ENCODE results near the gene KCNB1.

Gene KCNB1

DNA sequence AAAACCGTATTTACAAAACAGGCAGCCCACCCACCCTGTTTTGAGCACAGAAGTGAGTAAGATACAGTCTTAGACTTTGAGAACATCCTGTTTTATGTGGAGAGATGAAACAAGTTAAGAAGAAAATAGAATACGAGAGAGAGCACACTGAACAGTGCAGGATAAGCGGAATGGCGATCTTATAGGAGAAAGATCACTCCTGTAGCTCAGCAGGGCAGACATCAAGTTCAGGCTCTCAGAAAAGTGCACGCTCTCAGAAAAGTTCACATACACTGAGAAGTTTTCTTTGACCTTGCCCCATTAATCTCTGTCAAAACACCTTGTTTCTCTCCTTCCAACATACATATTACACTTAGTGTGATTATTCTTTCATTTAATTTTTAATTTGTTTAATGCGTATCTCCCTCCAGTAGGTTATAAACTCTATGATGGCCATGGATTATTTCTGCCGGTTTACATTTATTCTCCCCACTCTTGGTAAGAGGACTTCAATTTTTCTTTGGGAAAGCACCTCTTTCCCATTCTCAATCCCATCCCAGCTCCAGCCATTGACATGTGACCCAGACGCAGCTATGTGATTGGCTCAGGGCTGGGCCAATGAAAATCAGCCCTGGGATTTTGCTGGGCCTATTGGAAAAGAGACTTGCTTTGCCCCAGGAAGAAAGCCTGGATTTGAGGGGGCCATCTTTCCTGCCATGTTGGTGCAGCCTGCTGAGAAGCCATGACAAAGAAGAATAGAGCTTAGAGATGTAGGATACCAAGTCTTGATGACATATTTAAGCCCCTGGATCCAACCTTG lies 16.2 kb downstream of the KCNB1 start:
- DNase-seq: no peak

DNA sequence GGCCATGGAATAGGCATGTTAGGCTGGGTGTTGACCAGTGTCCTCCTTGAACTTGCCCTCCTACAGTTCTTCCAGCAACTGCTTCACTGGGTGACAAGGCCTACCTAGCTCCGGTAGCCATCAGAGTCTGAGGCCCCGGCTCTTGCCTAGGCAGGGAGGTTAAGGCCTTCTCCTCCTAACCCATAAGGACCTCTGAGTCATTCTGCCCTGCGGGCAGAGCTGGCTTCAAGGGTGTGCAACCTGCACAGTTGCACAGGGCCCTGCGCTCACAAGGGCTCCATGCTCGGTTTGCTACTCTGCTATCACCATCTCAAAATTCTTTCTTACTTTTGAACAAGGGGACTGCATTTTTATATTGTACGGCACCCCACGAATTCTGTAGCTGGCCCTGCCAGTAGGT lies 17.9 kb downstream of the KCNB1 start:
- no peak for DNase-seq

DNA sequence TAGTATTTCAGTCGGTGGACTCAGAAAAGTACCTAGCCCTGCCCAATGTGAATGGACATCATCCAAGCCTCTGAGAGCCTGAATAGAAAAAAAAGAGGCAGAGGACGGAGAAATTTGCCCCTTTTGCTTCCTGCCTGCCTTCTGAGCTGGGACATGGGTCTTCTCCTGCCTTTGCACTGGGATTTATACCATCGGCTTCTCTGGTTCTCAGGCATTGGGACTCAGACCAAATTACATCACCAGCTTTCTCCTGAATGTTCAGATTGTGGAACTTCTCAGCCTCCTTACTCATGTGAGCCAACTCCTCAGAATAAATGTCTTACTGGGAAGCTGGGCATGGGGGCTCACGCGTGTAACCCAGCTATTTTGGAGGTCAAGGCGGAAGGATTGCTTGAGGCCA lies 19.8 kb downstream of the KCNB1 start:
- DNase-seq: no peak

DNA sequence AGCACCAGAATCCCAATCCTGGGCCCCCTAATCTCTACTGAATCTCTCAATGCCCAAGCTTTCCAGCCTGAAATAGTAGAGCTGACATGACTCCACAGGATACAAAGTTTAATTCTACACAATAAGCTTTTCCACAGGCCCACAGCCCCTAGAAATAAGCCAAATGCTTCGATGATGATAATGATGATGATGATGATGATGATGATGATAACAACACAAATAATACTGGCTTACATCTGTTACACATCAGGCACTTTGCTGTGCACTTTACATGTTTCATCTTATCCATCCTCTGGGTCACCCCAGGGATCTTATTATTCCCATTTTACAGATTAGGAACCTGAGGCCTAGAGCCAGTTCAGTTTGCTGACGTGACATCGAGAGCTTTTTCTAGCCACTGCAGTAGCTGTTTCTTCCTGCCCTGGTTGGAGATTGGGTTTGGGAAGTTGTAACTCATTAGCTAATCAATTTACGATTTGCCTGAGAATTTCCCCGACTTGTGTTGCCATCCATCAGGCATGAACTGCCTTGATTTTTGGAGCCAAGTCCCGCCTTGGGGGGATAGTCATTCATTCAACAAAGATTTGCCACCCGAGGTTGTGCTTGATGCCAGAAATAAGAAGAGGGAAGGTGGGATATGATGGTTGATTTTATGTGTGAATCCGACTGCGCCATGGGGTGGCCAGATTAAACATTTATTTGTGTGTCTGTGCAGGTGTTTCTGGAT lies 20.4 kb downstream of the KCNB1 start:
- DNase-seq: no peak

DNA sequence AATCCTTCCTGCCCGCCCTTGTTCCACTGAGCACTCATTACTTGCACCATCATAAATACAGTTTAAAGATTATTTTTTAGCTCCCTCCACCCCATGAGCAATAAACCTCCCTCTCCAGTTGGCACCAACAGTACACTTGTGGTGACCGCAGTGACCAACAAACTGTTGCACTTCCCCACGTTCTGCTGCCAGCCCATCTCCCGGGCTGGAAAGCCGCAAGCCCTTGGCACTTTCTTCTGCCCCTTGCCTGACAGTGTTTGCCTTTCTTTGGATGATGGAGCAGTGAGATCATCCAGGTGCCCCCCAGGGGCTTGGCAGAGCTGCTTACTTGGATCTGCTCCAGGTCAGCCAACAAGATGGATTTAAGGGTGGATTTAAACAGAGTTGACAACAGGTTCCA lies 21.6 kb downstream of the KCNB1 start:
- DNase-seq: no peak

DNA sequence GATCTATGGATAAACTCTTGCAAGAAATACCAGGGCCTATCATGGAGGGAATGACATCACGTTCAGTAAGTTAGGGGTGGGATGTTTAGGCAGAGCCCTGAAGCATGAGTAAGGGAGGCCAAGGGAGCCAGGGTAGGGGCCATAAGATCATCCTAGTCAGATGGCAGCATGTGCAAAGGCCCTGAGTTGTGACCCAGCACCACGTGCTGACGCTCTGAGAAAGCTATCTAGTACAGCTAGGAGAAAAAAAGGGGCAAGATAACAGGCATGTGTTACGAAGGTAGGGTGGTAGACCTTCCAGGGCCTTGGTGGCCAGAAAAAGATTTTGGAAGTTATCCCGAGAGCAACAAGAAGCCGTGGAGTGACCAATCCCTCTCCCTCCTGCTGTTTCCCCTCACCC lies 22.3 kb downstream of the KCNB1 start:
- DNase-seq: no peak

DNA sequence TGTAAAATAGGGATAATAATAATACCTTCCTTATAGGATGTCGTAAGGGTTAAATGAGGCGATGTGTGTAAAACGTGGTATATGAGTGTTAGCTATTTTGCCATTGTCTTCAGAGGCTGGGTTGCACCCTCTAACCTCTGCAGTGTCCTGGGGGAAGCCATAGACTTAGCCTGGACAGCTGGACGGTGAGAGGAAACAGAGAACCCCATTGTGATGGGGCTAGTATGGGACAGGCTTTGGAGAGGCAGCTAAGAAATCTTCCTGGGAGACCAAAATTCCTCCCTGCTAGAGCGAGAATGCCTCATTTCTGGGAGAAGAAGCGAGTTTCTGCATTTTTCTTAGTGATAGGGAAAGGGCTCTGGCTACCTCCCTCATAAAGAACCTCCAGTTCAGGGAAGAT lies 22.8 kb downstream of the KCNB1 start:
- no peak for DNase-seq

DNA sequence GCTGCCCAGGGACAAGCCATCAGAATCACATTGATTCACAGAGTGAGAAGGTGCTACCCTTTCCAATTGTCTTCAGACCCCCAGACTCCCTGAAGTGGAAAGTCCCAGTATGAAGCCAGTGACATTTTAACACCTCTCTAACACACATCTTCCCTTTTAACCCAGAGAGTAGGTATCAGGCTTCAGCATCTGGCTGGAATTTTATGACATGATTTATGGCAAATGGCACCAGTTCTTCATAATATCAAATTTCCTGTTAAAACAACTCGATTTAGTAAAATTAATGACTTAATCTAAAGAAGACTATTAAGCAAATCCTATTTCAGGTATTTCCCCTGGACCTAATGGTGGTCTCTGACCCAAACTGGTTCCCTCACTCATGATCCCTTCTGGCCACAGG lies 25.0 kb downstream of the KCNB1 start:
- DNase-seq: no peak

DNA sequence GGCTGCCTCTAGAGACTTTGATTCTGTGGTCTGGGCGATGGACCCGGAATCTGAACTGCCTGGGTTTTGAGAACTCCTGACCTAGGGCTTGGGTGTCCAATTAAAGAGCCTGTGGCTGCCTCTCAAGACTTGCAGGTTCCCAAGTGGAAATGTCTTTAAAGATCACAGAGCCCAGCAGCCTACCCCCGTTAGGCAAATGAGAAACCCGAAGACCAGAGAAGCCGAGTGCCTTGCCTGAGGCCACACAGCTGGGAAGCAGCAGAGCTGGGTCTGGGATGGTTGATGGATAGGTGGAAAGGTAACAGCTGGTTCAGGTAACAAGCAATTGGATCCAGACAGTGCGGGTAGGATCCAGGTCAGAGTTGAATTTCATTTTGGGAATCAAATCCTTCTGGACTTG lies 25.8 kb downstream of the KCNB1 start:
- no peak for DNase-seq

DNA sequence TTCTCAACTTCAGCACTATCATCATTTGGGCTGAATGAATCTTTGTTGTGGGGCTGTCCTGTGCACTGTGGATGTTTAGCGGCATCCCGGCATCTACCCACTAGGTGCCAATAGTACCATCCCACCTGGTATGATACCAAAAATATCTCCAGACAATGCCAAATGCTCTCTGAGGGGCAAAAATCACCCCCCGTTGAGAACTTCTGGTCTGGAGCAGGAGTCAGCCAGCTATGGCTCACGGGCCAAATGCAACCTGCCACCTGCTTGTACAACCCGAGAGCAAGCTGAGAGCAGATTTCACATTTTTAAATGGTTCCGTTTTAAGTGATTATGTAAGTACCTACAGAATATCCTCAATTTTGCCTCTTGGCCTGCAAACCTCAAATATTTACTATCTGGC lies 26.8 kb downstream of the KCNB1 start:
- DNase-seq: no peak

DNA sequence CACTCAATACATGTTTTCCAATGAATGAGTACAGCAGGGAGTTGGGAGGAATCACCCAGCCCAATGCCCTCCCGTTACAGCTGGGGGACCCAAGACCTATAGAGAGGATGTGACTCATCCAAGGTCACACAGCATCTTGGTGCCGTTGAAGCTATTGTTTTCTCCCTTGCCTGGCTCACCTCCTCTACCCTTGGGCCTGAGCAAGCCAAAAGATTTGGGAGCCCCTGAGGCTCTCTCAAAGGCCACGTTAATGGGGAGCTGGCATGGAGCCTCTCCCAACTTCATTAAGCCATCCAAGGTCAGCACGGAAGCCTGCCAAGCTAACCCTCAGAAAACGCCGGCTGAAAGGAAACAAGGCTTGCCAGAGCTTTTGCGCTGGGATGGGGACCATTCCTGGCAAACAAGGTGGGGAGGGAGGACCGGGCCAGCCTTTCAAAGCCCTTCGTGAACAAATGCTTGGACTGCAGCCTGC lies 30.4 kb downstream of the KCNB1 start:
- no peak for DNase-seq

DNA sequence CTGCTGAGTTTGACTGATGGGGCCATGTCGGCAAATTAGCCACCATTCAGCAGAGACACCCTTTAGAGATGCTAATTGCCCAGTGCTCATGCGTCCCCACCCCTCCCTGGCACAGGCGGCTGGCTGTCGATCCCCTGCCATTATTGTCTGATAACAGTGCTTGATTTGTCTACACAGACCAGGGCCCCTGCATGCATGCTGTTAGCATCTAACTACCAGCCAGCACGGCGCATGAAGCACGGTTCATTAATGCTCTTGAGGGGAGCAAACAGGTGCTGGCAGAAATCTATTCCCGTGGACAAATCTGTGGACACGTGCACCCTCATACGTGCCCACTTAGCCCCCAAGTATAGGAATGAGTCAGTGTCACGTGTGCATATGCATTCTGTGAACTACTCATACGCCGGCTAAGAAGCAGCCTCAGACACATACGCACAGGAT lies 32.2 kb downstream of the KCNB1 start:
- DNase-seq: no peak

DNA sequence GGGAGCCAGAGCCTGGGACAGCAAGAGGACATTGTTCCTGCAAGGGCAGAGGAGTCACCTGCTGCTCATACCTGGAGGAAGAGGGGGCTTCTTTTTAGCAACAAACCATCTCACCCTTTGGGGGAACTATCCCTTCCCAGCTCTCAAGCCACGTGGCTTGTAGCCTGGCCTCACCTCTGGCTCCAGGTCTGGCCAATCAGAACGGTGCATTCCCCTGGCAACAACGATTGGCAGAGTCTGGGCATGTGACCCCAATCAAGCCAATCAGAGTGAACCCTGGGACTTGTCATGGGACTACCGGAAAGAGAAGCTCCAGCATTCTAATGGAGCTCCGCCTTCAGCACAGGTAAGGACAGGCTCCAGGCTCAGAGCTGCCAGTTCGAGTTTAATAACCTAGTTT lies 33.6 kb downstream of the KCNB1 start:
- no peak for DNase-seq

DNA sequence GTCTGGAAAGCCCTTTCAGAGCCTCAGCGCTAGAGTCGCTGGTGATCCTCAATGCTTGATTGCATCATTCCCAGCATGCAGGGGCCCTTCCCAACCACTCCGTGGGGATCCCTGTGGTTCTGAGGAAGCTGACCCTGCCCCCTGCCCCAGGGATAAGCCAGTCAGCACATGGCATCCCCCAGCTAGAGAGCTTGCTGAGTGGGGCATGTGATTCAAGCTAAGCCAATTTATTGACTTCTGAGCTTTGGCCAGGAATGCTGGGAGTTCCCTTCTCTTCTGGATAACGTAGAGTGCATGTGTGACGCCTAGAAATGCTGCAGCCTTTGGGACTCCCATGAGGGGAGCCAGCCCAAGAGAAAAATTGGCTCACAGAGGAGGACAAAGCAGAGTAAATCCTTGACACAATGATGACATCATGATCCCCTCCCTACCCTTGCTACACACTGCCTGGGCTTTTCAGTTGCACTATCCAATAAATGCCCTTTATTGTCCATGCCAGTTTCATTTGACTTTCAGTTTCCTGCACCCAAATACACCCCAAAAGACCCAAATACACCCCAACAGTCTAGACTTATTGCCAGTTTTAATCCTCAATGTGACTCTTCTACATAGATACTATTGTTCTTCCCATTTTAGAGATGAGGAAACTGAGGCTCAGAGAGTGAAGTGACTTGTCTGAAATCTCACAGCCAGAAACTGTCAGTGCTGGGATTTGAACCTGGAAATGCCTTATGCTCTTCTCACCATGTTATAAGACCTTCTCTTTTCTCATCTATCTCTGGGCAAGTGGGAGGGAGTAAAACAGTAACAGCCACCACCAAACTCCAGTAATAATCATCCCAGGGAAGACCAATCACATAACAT lies 34.3 kb downstream of the KCNB1 start:
- no peak for DNase-seq

DNA sequence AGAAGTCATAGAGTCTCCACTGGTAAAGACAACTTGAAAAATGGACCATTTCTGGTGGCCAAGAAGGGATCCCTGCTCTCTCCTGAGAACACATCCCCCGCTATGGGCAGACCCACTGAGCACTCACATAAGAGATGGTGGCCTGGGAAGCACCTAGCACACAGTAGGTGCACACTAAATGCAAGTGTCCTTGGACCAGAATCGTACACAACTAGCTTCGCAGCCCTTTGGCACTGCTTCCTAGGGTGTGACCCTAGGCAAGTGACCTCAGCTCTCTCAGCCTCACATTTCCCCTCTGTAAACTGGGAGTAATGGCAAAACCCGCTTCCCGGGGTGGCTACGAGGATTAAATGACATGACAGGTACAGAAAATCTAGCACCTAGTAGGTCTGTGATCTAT lies 35.1 kb downstream of the KCNB1 start:
- DNase-seq: no peak

DNA sequence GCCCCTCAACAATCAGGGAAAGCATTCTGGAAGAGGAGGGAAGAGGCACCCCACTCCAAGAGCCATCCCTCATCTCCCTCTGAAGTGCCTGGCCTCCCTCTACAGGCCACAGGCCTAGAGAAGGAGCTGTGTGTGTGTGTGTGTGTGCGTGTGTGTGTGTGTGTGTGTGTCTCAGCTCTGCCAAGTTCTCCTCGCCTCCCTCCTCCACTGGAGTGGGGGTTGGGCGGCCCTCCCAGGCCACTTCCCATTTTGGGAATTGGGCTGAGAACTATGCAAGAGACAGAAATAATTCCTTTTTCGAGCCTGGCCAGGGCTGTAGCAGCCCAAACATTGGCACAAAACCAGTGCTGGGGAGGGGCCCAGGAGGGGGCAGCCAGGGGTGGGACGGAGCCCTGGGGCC lies 35.7 kb downstream of the KCNB1 start:
- no peak for DNase-seq

DNA sequence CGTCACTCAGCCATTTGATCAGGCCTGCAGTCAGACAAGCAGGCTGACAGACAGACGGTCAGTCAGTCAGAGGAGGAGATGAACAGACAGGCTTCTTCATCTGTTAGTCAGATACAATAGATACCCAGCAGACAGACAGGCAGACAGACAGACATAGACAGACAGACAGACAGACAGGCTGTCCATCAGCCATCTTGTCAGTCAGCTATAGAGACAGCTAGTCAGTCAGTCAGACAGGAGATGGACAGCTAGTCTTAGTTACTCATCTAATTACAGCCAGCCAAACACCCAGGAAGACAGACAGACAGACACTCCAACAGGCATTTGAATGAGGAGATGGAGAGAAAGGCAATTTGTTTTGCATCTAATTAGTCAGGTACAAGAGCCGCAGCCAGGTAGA lies 36.4 kb downstream of the KCNB1 start:
- DNase-seq: no peak

DNA sequence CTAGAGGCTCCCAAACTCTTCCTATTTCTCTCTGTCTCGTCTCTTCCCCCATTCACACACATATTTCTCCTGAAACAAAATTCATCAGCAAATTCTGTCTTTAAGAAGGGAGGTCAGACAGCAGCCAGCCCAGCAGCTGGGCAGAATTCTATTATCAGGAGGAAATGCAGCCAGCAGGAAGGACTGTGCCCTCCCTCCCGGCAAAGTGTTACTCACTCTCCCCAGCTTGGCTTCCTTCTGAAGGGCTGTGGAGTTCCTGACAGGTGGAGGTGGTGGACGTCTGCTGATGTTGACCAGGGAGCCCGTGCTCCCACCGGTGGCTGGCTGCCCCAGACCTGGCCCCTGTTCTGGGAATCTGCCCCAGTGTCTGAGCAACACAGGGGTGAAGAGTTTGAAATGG lies 37.3 kb downstream of the KCNB1 start:
- no peak for DNase-seq

DNA sequence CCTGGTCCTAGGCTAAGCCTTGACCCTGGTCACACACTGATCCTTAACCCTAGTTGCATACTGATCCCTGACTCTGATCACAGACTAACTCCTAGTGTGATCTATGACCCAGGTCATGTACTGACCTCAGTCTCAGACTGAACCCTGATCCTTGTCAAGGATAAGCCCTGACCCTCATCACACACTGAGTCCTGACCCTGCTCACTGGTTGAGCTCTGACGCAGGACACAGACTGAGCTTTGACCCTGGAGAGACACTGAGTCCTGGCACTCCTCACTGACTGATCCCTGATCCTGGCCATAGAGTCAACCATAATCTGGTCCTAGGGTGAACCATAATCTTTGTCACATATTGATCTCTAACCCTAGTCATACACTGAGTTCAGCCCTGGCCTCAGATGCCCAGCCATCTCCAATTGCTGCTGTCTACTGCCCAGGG lies 37.9 kb downstream of the KCNB1 start:
- DNase-seq: no peak

DNA sequence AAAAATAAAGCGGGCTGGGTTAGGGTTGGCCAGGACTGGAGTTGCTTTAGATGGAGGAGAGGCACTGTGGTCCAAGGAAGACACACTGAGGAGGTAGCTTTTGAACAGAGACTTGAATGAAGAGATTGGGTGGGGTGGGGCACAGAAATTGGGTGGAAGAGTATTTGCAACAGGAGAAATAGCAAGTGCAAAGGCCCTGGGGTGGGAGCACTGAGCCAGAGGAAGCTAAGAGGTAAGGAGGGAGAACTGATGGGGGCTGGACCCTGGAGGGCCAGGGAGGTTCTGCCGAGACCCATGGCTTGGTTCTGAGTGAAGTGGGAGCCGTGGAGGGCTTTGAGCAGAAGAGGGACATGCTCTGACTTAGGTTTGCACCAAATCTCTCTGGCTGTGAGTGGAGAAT lies 45.4 kb downstream of the KCNB1 start:
- no peak for DNase-seq

DNA sequence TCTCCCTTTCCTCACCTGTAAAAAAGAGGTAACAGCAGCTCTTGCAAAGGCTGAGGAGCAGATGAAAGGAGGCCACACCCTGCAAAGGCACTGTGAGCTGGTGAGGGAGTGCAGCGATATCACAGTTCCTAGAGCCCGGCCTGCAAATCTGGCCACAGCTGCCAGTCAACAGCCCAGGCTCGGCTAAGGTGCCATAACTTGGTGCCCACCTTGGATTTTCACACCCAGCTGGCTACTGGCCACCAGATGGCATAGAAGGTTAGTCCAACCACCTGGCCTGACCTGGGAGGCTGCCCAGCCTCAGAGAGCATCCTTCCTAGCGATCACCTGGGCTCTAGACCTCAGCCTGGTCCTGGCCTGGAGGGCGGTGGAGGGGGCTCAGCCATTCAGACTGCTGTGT lies 46.8 kb downstream of the KCNB1 start:
- no peak for DNase-seq

DNA sequence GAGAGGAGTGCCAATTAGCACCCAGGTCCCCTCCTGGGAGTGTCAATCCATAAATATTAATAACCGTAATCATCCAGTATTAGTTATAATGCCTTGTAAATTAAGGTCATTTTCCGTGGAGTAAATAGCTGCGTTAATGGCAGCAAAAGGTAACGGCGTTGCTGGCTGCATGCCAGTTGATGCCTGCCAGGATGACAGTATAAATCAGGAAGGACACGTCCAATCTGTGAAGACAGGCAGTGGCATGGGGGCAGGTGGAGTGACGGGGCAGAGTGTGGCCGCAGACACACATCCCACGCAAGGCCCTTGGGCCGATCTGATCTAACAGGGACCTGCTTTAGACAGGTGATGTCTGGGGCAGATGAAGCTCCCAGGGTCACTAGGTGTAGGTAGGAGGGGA lies 49.1 kb downstream of the KCNB1 start:
- DNase-seq: no peak

DNA sequence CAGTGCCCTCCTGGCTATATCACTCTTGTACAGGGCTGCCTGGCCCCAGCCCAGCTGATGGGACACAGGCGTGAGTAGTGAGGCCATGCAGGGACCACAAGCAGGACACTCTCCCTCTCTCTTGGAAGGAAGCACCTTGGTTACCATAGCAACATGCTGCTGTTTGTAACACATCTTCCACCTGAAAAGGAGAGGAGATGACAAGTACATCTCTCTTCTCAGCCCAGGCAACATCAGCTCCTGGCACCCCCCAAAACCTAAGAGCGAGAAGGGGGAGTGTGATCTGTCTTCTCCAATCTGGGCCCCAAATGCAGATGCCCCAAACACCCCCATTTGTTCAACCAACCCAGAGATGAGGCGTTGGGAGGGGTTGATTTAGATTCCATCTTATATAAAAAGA lies 49.9 kb downstream of the KCNB1 start:
- no peak for DNase-seq

DNA sequence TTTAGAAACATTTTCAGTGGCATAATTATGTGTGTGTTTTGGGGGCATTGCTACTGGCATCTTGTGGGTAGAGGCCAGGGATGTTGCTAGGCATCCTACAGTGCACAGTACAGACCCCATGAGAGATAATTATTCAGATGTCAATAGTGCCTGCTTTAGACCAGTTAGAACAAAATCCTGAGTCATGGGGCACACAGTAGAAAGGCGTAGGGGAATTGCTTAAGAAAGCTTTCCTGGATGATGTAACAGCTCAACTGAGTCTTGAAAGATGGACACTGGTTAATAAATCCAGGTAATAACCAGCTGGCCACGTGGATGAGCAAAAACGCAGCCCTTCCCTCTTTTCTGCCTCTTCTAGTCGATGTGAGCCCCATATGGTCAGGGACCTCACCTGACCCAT lies 51.1 kb downstream of the KCNB1 start:
- no peak for DNase-seq

Data from activated gamma-delta T cell treated with Interleukin-2 at 50 U/mL for 16 hours (primary cell).